ENCODE data around the gene RIMBP2.

Gene RIMBP2

GRCh38 chr12:130468700-130469245, 247.3 kb downstream of the RIMBP2 start:
- DNase-seq (ENCODE audit: low read depth in 2 of 2, low spot score in 1 of 2), result no peak

DNA sequence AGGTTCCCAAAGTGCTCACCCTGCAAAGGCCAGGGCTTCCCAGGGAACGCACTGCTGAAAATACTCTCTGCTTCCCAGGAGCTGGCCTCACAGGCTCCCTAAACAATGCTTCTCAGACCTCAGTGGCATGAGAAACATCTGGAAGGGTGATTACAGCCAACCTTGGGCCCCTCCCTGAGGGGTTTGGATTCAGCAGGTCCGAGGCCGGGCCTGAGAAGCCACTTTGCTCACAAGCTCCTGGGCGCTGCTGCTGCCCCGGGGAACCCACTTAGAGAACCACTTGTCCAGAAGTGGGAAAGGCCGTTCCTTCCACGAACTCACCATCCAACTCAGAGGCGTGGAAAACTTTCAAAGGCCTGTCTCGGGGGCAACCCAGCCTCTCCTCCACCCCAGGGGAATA, 247.9 kb downstream of the RIMBP2 start:
- DNase-seq (ENCODE audit: low read depth in 2 of 2, low spot score in 1 of 2), result no peak

GRCh38 chr12:130465626-130466025, 250.5 kb downstream of the RIMBP2 start:
- no peak for DNase-seq (ENCODE audit: low read depth in 2 of 2, low spot score in 1 of 2)

DNA sequence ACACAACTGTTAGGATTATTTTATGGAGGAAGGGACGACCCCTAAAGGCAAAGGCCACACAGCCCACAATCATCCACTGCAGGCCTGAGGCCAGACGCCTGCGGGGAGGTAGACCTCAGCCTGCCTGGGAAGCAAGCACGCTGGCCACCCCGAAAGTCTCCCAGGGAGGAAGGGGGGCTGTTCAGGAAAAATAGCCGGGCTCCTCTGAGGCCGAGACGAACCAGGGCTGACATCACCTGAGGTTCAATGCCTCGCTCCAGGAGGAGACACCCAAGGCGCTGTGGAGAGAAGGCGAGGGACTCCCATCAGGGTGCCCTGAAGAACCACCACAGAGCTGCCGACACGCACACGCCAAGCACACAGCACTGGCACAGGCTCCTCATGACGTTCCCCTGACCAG, 251.1 kb downstream of the RIMBP2 start:
- DNase-seq (ENCODE audit: low read depth in 2 of 2, low spot score in 1 of 2), result no peak

GRCh38 chr12:130463818-130464670, 252.1 kb downstream of the RIMBP2 start:
- no peak for DNase-seq (ENCODE audit: low read depth in 2 of 2, low spot score in 1 of 2)

DNA sequence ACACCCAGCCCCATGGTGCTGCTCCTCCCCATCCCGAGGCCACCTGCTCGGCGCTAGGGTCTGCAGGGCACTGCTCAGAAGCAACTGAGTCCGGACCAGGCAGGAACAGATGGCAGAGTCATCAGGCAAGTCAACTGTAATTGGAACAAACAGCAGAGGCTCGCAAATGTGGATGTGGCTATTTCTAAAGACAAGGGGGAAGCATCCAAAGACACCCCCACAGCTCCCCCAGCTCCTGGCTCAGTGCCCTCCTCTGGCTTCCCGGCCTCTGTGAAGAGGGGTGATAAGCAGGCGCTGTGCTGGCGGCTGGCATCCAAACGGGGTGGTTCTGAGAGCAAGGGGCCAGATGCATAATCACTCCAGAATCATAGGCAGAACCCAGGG, 252.8 kb downstream of the RIMBP2 start:
- DNase-seq (ENCODE audit: low read depth in 2 of 2, low spot score in 1 of 2), result no peak

DNA sequence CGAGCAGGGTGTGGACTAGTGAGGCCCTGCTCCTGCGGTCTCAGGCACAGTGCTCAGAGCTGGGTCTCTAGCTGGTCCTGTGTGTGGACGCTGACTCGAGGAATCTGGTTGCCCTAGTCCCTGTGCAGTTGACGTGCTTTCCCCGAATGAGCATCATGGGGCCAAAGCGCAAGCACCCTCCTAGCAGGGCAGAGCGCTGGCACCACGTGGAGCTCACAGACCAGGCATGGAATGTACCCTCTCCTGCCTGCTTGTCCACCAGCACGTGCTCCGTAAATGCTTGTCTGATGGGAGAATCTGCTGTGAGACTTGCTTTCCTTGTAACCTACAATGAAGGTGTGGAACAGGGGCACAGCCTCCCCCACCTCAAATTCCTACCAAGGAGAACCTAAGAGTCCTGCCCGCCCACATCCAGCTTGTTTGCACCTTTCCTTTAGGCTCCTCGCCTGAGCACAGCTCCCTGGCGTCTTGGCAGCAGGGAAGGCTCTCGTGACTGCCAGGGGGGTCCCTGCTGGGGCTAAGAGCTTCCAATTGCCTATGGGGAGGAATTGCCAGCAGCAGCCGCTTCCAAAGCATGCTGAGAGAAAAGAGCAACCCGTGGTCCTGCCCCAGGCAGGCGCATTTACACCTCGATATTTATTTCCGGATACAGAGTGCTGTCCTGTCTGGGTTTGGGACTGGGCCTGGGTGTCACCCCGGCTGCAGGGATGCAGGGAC, 253.4 kb downstream of the RIMBP2 start:
- no peak for DNase-seq (ENCODE audit: low read depth in 2 of 2, low spot score in 1 of 2)

DNA sequence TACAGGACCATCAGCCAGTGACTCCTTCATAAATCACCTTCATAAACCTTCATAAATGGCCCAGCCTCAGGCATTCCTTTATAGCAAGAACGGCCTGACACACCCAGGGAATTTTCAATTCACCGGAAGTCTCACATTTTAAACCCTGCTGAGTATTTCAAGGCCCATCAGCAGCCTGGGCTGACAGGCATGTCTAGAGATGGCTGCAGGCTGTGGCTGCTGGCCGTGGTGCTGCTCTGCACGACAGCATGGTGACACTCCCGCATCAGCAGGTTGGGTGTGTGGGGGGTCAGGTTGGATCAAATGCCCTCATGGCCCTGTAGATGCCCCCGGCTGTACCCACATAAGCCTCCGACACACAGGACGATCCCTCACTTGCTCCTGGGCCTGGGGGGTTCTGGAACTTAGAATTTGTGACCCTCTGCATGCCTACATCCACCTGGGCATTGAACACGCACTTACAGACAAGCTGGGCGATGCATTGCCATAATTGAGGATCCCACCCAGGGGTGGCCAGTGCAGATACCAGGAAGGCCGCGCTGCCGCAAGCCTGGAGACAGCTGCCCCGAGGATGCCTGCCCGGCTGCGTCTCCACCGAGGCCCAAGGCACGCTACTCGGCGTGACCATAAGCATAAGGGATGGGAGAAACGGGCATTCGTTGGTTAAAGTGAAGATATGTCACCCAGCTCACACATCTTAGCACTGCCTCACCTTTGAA, 254.1 kb downstream of the RIMBP2 start:
- no peak for DNase-seq (ENCODE audit: low read depth in 2 of 2, low spot score in 1 of 2)

GRCh38 chr12:130461447-130461815, 254.7 kb downstream of the RIMBP2 start:
- DNase-seq (ENCODE audit: low read depth in 2 of 2, low spot score in 1 of 2), result no peak

GRCh38 chr12:130460611-130461446, 255.3 kb downstream of the RIMBP2 start:
- no peak for DNase-seq (ENCODE audit: low read depth in 2 of 2, low spot score in 1 of 2)

DNA sequence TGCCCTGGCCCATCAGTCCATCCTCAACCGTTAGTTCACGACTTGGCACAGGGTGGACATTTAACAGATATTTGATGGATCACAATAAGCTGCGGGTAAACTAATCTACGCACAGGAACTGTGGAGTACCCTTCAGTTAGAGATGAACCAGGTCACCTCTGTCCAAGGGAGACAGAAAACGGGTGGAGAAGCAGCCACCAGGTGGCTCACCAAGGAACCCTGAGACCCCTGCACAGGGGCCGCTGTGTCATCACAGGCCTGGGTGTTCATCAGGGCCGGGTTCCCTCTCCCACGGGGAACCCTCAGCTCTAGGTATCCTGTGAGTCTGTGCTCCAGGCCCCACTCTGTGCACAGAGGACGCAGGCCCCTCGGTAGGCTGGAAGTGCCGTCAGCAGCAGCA, 256.2 kb downstream of the RIMBP2 start:
- no peak for DNase-seq (ENCODE audit: low read depth in 2 of 2, low spot score in 1 of 2)

DNA sequence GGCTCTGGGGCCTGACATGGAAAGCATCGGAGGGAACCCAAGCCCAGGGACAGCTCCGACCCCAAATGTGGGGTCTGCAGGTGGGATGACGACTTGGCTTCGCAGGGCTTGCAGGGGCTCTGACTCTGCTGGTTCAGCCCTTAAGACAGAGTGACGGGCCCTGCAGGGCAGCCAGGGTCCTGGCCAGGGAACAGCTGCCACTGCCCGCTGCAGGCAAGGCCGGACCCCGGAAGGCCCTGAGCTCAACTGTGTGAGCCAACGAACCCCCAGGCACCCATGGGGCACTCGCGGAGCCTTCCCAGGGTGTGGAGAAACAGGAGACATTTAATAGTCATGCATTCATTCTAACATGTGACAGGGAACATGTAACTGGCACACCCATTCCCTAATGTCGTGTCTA, 257.8 kb downstream of the RIMBP2 start:
- no peak for DNase-seq (ENCODE audit: low read depth in 2 of 2, low spot score in 1 of 2)

GRCh38 chr12:130457215-130457614, 258.9 kb downstream of the RIMBP2 start:
- no peak for DNase-seq (ENCODE audit: low read depth in 2 of 2, low spot score in 1 of 2)

DNA sequence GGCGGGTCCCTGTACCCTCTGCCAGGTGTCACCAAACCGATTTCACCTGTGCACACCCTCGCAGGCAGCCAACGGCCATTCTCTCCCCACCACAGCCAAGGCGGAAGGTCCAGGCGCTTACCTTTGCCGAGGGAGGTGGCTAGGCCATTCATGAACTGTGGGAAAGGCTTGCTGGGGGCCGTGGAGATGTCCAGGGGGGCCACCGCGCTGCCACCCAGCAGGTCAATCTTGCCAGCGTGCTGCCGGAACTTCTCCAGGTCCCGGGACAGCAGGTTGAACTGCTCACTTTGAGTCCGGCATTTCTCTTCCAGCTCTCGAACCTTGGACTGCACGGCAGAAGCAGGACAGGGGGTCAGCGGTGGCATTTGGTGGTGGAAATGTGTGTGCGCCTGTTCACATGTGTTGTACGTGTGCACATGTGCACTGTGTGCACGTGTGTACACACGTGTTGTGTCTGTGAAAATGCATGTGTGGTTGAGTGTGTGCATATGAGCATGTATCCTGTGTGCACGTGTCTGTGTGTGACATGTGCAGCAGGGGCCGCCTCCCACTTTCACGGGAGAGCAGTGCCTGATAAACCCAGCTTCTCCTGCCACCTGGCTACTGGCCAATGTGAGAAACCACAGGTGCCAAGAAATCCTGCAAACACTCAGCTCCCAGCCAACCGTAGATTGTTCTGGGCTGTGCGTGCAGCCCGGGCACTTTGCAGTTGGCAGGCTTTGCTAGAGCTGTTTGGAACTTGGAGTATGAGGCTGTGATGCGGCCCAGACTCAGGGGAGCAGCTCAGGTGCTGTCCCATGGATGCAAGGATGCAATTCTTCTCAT, 259.5 kb downstream of the RIMBP2 start:
- DNase-seq (ENCODE audit: low read depth in 2 of 2, low spot score in 1 of 2), result no peak

DNA sequence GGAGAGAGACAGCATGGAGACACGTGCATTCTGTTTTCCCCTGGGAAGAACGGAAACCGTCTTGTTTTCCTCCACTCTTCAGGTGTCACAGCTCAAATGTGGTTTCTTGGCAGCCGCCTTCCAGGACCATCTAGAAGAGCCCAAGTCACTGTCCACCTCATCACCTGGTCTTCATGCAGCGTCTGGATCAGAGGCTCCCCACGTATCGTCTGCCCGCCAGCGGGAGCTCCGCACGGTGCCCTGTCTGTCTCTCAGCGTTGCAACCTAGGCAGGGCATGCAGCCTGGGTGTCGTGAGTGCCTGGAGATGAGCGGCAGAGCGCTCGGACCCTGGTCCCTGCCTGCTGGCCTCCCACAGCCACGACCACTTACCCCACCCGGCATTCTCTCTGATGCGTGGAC, 260.9 kb downstream of the RIMBP2 start:
- no peak for DNase-seq (ENCODE audit: low read depth in 2 of 2, low spot score in 1 of 2)

DNA sequence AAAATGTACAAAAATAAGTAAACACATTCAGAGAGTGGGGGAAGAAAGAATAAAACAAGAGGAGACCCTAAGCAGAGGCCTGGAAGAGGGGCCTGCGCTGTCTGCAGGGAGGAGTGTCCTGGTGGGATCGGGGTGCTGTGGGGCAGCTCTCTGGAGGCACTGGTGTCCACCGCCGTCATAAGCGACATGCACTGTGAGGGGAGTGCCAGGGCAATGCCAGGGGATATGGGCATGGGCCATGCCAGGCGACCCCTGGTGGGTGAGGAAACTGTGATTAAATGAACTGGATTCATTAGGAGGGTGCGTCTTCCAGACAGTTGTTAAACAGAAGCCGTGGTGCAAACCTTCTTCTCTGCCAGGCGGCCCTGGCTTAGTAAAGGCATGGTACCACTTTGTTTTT, 261.8 kb downstream of the RIMBP2 start:
- DNase-seq (ENCODE audit: low read depth in 2 of 2, low spot score in 1 of 2), result no peak

- no peak for DNase-seq (ENCODE audit: low read depth in 2 of 2, low spot score in 1 of 2)
These were observed 263.6 kb downstream of the RIMBP2 start for GRCh38 chr12:130452546-130452945.

DNA sequence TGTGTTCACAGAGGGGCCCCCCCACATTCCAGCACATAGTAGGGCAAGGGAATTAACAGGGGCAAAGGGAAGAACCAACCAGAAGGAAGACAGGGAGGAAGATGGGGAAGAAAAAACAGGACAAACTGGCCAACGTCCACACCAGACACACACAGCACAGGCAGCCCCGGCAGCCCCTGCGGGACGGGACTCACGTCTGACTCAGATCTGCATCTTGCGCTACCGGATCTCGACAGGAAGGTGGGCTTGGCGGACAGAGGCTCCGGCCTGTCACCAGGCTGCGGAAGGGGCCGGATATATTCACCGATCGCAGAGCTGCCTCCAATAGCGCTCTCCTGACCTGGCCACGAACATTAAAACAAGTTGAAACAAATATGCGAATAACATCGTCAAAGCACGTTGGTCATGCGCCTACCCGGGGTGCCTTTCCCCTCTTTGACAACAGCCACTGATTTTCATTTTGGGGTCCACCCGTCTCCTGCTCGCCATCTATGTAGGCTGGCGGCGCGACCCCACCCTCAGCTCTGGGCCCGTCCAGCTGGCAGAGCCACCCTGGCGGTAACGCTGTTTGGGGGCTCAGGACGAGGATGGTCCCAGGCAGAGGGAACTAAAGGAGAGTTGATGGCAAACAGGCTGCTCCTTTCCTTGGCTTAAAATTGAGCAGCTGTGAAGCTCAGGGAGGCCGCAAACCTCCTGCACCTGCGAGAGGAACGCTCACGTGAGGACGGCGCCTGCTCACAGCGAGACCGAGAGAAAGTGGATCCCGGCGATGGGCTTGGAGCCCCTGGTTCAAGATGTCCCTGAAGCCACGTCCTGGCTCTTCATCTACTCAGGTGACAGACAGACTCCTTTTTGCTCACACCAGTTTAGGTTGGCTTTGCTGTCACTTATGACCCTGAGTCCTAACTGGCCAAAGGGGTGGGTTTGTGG, 264.8 kb downstream of the RIMBP2 start:
- DNase-seq (ENCODE audit: low read depth in 2 of 2, low spot score in 1 of 2), result no peak

GRCh38 chr12:130449291-130449690, 266.8 kb downstream of the RIMBP2 start:
- DNase-seq (ENCODE audit: low read depth in 2 of 2, low spot score in 1 of 2), result no peak

Data from stimulated activated CD8-positive, alpha-beta memory T cell treated with anti-CD3 and anti-CD28 coated beads, Interleukin-4, amount 100 ng/mL, for 1 hour (primary cell).